Activated T-helper 1 cell treated with anti-CD3 and anti-CD28 coated beads, Interleukin-12 subunit alpha, Interleukin-12 subunit beta, Interleukin-2, Interleukin-4 antibody, amounts not matched to agents 30 ng/mL and 10 ng/mL and 1 ng/mL, durations not matched to agents 14 hours and 24 hours and 36 hours (primary cell): ENCODE results near the gene GREB1L. TPM values are rescaled to one million over a fixed set of nuclear protein-coding genes. Genes with fewer than 3 reads are reported as not detected.

Experiments
- DNase-seq: peaks from one replicate; pipeline ENCODE4 v3.0.0; 2021; ENCODE audit warnings: low spot score
- H3K27ac Mint-ChIP-seq: one replicate; pipeline ENCODE4 v1.8.0; 2021; ENCODE audit warnings: mild to moderate bottlenecking, mixed read lengths
- H3K27me3 Mint-ChIP-seq: one replicate; pipeline ENCODE4 v1.8.0; 2022; ENCODE audit warnings: mild to moderate bottlenecking, moderate library complexity, mixed read lengths; ENCODE audit not compliant: insufficient read depth
- H3K36me3 Mint-ChIP-seq: one replicate; pipeline ENCODE4 v1.8.0; 2021; ENCODE audit warnings: low read depth, mixed read lengths
- H3K4me1 Mint-ChIP-seq: one replicate; pipeline ENCODE4 v1.8.0; 2021; ENCODE audit warnings: low read depth, mixed read lengths
- H3K4me3 Mint-ChIP-seq: one replicate; pipeline ENCODE4 v1.8.0; 2021; ENCODE audit warnings: mild to moderate bottlenecking, moderate library complexity, mixed read lengths
- H3K9me3 Mint-ChIP-seq: one replicate; pipeline ENCODE4 v1.8.0; 2021; ENCODE audit warnings: mixed read lengths
- intact Hi-C: fragments of 100-400 bp; cut with micrococcal nuclease; formaldehyde crosslinking; loops from one replicate; pipeline ENCODE4 v1.15.1; 2024
- total RNA-seq: library from RNA; stranded (reverse); gene quantifications from 2 replicates; pipeline ENCODE4 v1.2.3, GENCODE V29; 2022

Gene GREB1L
- total RNA-seq, 1 donor from 2014 or later, result not detected

- intact Hi-C loops, result no loop called here
- no peak overlapping the region for H3K27ac Mint-ChIP-seq
These were observed 210.3 kb downstream of the GREB1L start for GRCh38 chr18:21452276-21452780.

DNA sequence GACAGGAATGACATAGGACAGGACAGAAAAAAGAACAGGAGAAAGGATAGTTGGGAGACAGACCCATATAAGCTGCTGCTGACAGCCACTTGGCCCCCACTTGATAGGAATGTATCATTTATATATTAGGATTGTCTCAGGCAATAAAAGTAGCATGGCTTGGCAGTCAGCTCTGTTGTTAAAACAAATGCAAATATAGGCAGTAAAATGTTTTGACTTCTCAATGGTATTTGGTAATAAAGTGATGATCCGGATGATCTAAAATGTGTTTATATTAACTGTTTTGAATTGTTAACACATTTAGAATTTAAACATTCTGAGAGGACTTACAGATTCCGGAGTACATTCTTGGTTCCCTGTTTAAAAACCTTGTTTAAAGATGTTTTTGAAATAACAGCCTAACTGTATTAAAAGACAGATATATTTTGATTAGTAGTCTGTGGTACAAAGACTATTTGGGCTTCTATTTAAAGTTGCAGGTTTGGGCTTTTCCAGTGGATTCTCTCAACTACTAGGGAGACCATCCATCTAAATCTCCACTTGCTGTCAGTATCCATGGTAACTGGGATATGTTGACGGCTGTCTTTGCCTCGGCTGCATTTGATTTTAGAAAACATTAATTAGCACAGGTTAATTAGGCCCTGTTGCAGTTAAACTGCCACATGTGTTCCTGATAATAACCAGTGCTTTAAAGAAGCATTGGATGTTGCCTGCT lies 210.9 kb downstream of the GREB1L start:
- H3K9me3 Mint-ChIP-seq, result no peaks in the 10 kb centered on the region
- intact Hi-C loops, result no loop called here
- no peak for DNase-seq
- peaks cover 17% of the 10 kb centered on the region for H3K27me3 Mint-ChIP-seq
- H3K36me3 Mint-ChIP-seq, result no peaks in the 10 kb centered on the region
- H3K4me3 Mint-ChIP-seq, result no peak overlapping the region
- H3K27ac Mint-ChIP-seq, result no peak overlapping the region
- no peaks in the 10 kb centered on the region for H3K4me1 Mint-ChIP-seq

More at GRCh38 chr18:21452276-21452780, 210.3 kb downstream of the GREB1L start:
- H3K4me3 Mint-ChIP-seq, result no peak overlapping the region
- peaks cover 17% of the 10 kb centered on the region for H3K27me3 Mint-ChIP-seq
- H3K36me3 Mint-ChIP-seq, result no peaks in the 10 kb centered on the region
- DNase-seq, result no peak
- no peaks in the 10 kb centered on the region for H3K9me3 Mint-ChIP-seq
- H3K4me1 Mint-ChIP-seq, result no peaks in the 10 kb centered on the region

- Mint-ChIP-seq H3K27me3 (peaks cover 14% of the 10 kb centered on the region), H3K9me3 (no peaks in the 10 kb centered on the region), H3K4me3 (no peak overlapping the region), H3K4me1 (no peaks in the 10 kb centered on the region), H3K36me3 (no peaks in the 10 kb centered on the region), H3K27ac (no peak overlapping the region)
- intact Hi-C loops, result no loop called here
- no peak for DNase-seq
These were observed 211.5 kb downstream of the GREB1L start for GRCh38 chr18:21453511-21453901.

DNA sequence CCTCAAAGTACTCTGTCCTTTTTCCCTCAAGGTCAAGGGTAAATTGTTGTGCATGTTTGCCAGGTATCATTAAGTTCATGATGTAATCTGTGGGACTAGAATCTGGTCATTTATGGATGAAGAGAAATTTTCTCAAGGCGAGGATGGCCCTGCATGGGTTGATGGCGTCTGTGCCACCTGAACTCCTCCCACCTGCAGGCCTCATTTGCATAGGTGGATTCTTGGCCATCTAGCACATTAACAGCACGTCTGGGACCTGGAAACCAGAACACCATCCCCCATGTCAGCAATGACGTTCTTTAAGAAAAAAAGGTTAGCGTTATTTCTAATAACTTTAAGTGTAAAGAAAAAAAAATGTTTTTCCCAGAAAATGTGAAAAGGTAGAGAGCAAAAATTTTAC lies 212.7 kb downstream of the GREB1L start:
- DNase-seq, result no peak
- Mint-ChIP-seq H3K27ac (no peak overlapping the region), H3K4me3 (no peak overlapping the region), H3K9me3 (no peaks in the 10 kb centered on the region), H3K27me3 (peaks cover 10% of the 10 kb centered on the region), H3K4me1 (no peaks in the 10 kb centered on the region), H3K36me3 (no peaks in the 10 kb centered on the region)
- intact Hi-C loops, result no loop called here

GRCh38 chr18:21456428-21457178 lies 214.6 kb downstream of the GREB1L start:
- no peaks in the 10 kb centered on the region for H3K9me3 Mint-ChIP-seq
- H3K36me3 Mint-ChIP-seq, result no peaks in the 10 kb centered on the region
- H3K27ac Mint-ChIP-seq, result no peak overlapping the region
- no peak overlapping the region for H3K4me3 Mint-ChIP-seq
- no peak for DNase-seq
- no peaks in the 10 kb centered on the region for H3K27me3 Mint-ChIP-seq
- no peaks in the 10 kb centered on the region for H3K4me1 Mint-ChIP-seq
- intact Hi-C loops, result no loop called here

DNA sequence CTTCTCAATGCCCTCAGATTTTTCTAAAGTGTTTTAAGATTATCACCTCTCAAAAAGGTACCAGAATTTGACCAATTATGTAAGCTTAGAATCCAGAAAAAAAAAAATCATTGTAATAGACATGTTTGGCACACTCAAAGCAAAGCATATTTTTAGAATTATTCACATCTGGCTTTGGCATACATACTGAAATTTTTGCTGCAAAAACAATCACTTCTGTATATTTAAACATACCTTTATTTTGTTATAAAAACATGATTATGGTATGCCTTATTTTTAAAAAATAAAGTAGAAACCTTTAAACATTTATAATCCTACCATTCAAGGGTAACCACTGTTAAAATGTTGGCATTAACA lies 215.1 kb downstream of the GREB1L start:
- Mint-ChIP-seq H3K4me3 (no peak overlapping the region), H3K36me3 (no peaks in the 10 kb centered on the region), H3K27me3 (no peaks in the 10 kb centered on the region), H3K9me3 (no peaks in the 10 kb centered on the region), H3K27ac (no peak overlapping the region), H3K4me1 (no peaks in the 10 kb centered on the region)
- intact Hi-C loops, result no loop called here
- DNase-seq, result no peak

DNA sequence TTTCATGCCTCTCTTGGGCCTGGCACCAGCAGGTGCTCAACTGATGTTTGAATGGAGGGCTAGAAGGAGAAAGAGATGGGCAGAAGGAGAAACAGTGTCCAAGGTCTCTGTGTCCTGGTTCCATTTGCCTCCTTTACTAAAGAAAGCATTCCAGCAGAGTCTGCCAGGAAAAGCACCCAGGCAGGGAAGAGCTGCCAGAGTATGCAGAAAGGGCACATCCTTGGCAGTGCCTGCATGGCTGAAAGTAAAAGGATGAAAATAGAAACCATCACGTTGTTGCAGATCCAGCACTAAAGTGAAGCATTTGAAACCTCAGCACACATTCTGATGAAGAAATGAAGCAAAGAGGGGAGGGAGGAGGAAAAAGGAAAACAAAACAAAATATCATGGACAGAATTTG lies 216.3 kb downstream of the GREB1L start:
- intact Hi-C loops, result no loop called here
- no peaks in the 10 kb centered on the region for H3K9me3 Mint-ChIP-seq

GRCh38 chr18:21458788-21459187 lies 216.8 kb downstream of the GREB1L start:
- H3K4me1 Mint-ChIP-seq, result no peaks in the 10 kb centered on the region
- no peaks in the 10 kb centered on the region for H3K36me3 Mint-ChIP-seq
- H3K27me3 Mint-ChIP-seq, result no peaks in the 10 kb centered on the region
- no peak overlapping the region for H3K27ac Mint-ChIP-seq
- intact Hi-C loops, result no loop called here
- H3K4me3 Mint-ChIP-seq, result no peak overlapping the region
- no peaks in the 10 kb centered on the region for H3K9me3 Mint-ChIP-seq
- DNase-seq, result no peak

More for the DNA sequence above, 216.3 kb downstream of the GREB1L start:
- no peaks in the 10 kb centered on the region for H3K4me1 Mint-ChIP-seq
- no peaks in the 10 kb centered on the region for H3K36me3 Mint-ChIP-seq
- no peak overlapping the region for H3K4me3 Mint-ChIP-seq
- H3K27ac Mint-ChIP-seq, result no peak overlapping the region
- H3K27me3 Mint-ChIP-seq, result no peaks in the 10 kb centered on the region
- DNase-seq, result no peak

DNA sequence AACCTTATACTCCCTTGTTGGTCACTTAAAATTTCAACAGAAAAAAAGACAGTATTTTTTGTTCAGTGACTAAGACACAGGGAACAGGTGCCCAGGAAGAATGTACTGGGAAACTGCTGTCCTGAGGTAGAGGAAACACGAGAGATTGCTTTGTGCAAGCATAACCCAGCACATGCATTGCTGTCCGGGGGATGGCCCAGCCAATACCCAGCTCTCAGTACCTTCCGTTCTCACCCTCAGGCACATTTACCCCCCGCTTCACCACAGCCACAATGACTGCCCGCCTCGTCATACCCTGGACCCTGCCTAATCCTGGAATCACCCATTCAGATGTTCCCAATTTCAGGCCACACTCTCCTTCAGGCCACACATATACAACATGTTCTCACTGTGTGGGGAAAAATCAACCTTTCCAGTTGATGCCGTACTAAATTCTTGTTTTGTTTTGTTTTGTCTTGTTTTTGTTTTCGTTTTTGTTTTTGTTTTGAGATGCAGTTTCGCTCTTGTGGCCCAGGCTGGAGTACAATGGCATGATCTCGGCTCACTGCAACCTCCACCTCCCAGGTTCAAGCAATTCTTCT lies 217.8 kb downstream of the GREB1L start:
- DNase-seq, result no peak
- no peak overlapping the region for H3K27ac Mint-ChIP-seq
- no peaks in the 10 kb centered on the region for H3K9me3 Mint-ChIP-seq
- no peak overlapping the region for H3K4me3 Mint-ChIP-seq
- H3K4me1 Mint-ChIP-seq, result no peaks in the 10 kb centered on the region
- H3K36me3 Mint-ChIP-seq, result no peaks in the 10 kb centered on the region
- intact Hi-C loops, result no loop called here
- H3K27me3 Mint-ChIP-seq, result peaks cover 5% of the 10 kb centered on the region

GRCh38 chr18:21461460-21461859 lies 219.4 kb downstream of the GREB1L start:
- Mint-ChIP-seq H3K36me3 (no peaks in the 10 kb centered on the region), H3K9me3 (no peaks in the 10 kb centered on the region), H3K4me1 (no peaks in the 10 kb centered on the region), H3K4me3 (no peak overlapping the region), H3K27me3 (peaks cover 5% of the 10 kb centered on the region), H3K27ac (no peak overlapping the region)
- intact Hi-C loops, result no loop called here
- no peak for DNase-seq

DNA sequence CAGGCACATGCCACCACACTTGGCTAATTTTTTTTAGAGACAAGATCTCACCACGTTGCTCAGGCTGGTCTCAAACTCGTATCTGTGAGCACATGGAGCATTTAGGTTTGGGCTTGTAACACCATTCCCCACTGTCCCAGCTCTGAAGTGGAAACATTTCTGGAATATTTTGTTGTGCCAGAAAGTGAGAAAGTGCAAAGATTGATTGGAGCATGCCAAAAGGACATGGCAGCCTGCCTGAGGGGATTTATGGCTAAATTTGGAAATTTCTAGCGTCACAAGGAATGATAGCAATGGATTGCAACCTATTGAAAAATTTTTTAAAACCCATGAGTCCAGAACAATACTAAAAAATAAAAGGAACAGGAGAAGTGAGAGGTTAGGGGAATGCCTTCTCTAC lies 221.7 kb downstream of the GREB1L start:
- H3K36me3 Mint-ChIP-seq, result no peaks in the 10 kb centered on the region
- H3K4me1 Mint-ChIP-seq, result no peaks in the 10 kb centered on the region
- H3K4me3 Mint-ChIP-seq, result no peak overlapping the region
- intact Hi-C loops, result no loop called here
- H3K27ac Mint-ChIP-seq, result no peak overlapping the region
- no peak for DNase-seq
- H3K27me3 Mint-ChIP-seq, result peaks cover 11% of the 10 kb centered on the region
- no peaks in the 10 kb centered on the region for H3K9me3 Mint-ChIP-seq

DNA sequence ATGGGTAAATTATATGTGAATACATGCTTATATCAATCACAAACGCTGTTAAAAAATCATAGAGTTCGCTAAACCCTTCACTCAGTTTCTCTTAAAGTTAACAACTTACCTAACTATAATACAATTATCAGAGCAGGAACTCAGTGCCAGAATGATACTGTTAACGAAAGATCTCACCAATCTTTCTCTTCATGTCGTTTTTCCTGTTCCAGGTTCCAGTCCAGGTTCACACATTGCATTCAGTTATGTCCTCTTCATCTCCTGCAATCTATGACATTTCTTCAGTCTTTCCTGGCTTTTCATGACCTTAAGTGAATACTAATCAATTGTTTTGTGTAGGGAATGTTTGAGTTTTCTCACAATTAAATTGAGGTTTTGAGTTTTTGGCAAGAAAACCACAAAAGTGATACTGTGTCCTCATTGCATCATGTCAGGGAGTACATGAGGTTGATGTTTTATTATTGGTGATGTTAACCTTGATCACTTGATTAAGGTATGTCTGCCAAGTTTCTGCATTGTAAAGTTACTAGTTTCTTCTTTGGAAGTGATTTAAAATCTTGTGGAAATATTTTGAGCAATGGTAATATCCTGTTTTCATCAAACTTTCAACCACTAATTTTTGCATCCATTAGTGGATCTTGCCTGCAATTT lies 226.6 kb downstream of the GREB1L start:
- Mint-ChIP-seq H3K27me3 (peaks cover 15% of the 10 kb centered on the region), H3K36me3 (no peaks in the 10 kb centered on the region), H3K4me3 (no peak overlapping the region), H3K4me1 (no peaks in the 10 kb centered on the region), H3K27ac (no peak overlapping the region), H3K9me3 (no peaks in the 10 kb centered on the region)
- DNase-seq, result no peak
- intact Hi-C loops, result no loop called here

DNA sequence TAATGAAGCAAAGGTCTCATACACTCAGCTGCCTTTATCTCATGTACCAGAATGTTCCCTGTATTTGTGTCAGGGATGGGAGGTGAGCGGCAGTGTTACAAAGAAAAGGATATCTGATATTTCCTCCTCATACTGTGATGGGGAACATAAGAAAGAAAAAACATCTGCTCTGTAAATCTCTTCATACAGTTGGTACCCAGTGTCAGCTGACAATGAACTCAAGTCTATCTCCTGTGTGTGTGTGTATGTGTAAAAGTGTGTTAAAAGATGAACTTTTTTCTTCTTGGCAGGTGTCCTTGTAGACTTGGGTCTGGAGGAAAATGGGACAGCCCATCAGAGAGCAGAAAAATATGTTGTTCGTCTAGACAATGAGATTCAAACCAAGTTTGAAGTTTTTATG lies 230.7 kb downstream of the GREB1L start:
- peaks cover 9% of the 10 kb centered on the region for H3K27me3 Mint-ChIP-seq
- no peaks in the 10 kb centered on the region for H3K36me3 Mint-ChIP-seq
- intact Hi-C loops, result no loop called here
- no peak for DNase-seq
- no peak overlapping the region for H3K4me3 Mint-ChIP-seq
- no peak overlapping the region for H3K27ac Mint-ChIP-seq
- H3K4me1 Mint-ChIP-seq, result no peaks in the 10 kb centered on the region
- H3K9me3 Mint-ChIP-seq, result no peaks in the 10 kb centered on the region
